Left cardiac atrium (tissue), 4 donors: ENCODE results near the gene DAP. TPM values are rescaled to one million over a fixed set of nuclear protein-coding genes. Genes with fewer than 3 reads are reported as not detected.
A peak's percentile ranks its signal among the peaks of the same experiment; 100 is the strongest.

Experiments
- ATAC-seq, 2 donors: fragments of 200-7000 bp; cut with Tn5 transposase; one replicate each; pipeline ENCODE4 v1.9.1; 2020; ENCODE audit warnings: mild to moderate bottlenecking in 2 of 2, moderate library complexity in 2 of 2
- DNase-seq: peaks from one replicate; pipeline ENCODE4 v3.0.0-alpha.2; 2020
- intact Hi-C, 2 donors: fragments of 100-400 bp; cut with DNase I; formaldehyde crosslinking; loops; one replicate each; pipeline versions ENCODE4 v1.14.1 to v1.15.1; 2022 to 2023
- total RNA-seq, 2 donors: library from RNA; stranded (reverse); fragmentation: NEBNext Ultra II Directional; extraction: Animal tissue kit (Norgen Biotek cat#: 25700); gene quantifications; one replicate each; pipeline ENCODE4 v1.2.1, GENCODE V29; 2021
- donor health status: DM: no; HTN: yes; CAD: no.
- donor health status: DM: no; HTN: yes; CAD: no; lungs with severe emphysema.
- donor health status: DM: yes; HTN: yes; CAD: no.
- donor health status: Dilated cardiomyopathy.

DAP gene
- total RNA-seq, 2 donors from 2014 or later, result 44.6 to 66.9 TPM

DNA sequence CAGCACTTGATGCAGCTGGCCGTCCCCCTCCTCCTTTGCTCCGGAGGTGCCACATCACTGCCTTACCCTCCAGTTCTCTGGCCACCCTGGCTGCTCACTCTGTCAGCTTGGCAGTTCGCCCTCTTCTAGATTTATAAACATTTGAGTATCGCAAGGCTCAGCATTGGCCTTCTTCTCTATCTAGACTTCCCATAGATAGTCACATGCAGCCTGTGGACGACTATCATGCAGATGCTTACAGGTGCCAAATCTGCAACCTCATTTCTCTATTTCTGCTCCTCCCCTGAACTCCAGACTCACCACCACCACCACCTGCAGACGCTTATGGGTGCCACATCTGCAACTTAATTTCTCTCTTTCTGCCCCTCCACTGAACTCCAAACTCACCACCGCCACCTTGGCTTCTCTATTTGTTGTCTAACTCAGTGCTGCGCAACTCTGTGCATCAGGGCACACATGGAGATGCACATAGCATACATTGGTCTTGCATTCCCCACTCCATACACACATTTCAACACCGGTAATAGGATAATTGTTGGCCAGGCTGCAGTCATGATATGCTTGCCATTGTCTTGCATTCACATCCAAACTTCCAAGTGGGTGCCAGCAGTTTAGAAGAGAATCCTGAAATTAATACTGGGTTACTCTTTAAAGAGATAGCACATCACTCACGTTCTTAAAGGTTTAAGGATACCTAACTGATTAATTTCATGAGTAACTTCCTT, 1.9 kb upstream of the DAP start:
- no peak for DNase-seq
- ATAC-seq, result no peak
- intact Hi-C loops, result no loop called here

DNA sequence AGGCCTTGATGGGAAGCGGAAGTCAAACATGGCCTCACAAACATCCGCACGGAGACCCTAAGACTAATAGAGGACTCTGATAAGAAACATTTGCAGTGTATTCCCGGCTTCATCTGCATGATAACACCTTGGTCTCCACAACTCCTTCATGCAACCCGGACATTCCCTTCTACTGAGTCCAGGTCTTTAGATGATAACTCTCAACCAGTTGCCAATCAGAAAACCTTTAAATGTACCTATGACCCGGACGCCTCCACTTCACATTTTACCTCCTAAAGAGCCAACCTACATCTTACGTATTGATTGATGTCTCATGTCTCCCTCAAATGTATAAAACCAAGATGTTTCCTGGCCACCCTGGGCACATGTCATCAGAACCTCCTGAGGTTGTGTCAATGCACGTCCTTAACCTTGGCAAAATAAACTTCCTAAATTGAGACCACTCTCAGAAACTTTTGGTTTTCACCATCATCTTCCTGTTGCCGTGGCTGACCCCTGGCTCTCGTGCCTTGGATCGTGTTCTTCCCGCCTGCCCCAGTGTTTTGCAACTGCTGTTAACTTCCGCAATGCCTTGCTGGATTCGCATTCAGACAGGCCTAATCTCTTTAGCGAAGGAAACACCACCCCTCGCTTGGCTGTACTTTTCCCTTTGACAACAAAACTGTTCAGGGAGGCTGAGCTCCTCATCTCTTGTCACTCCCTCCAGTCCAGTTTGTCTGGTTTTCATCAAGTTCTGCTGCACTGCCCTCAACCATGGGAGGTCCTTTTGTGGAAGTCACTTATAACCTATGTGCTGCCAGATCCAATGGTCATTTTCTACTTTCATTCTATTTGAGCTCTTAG, 1.1 kb upstream of the DAP start:
- DNase-seq (peak; percentile 76), ATAC-seq (peak in 1 of 2 donors; percentile 8)
- intact Hi-C loops, result no loop called here

DNA sequence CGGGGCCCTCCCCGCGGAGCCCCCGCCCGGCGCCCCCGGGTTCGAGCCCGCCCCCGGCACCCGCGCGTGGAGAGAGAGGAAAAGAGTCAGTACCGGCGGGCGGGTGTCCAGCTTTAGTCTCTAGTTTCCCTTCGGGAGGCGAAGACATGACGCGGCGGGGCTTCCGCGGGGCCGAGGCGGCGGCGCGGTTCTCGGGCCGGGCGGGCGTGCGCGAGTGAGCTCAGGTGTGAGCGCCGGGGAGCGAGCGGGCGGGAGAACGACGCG, 181 bp downstream of the DAP start:
- intact Hi-C loops, result no loop called here
- DNase-seq (no peak), ATAC-seq (no peak)

DNA sequence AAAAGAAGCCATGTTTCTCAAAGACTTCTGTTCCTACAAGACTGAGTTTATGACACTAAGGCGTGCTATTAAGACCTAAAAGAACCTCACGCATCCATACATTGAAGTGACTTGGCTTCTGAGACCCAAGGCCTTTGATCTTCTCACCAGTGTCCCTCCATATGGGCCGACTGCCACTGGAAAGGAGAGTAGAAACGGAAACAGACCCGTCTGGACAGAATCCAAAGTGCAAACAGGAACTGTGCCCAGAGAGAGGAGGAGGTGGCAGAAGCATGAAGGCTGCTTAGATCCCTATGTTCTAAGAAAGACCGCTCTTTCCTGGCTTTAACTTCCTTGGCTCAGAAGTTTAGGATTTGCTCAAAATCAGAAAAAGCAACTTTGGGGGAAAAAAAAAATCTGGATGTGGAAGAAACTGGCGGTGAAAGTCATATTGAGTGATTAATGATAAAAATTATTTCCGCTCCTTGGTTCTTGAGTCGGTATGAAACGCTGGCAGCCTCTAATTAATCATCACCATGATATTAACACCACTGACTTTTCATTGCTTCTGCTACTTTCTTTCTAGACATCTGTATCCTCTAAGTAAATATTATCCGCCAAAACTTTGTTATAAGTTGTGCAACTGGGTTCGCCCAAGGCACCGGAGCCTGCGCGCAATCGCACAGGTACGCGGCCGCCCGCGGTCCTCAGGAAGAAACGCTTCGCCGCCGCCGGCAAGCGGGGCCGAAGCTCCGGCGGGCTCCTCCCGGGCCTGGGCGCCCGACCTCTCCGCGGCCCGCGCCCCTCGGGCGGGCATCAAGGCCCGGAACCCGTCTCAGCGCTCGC, 726 bp downstream of the DAP start:
- intact Hi-C loops, result no loop called here
- no peak for DNase-seq

DNA sequence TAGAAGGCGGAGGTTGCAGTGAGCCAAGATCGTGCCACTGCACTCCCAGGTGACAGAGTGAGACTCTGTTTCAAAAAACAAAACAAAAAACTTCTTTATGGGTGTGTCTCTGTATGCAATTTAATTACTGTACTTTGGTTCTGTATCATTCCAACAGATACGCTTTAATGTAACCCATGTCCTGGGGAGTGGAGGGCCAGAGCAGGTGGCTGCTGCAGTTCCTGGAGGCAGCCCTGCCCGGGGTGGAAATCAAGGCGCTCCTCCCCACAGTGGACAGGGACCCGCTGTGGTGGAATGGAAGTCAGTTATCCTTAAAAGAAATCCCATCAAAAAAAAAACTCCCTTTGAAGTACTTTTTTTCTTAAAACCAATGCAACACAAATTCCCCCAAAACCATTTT, 1.9 kb downstream of the DAP start:
- DNase-seq (no peak), ATAC-seq (no peak)
- intact Hi-C loops, result loop anchor here in 1 of 2 donors (2.0 kb wide), 1 partner anchor 56 kb away; no protein-coding TSS in a partner anchor

More for the DNA sequence above, 726 bp downstream of the DAP start:
- peak; percentile 28 to 29 for ATAC-seq

DNA sequence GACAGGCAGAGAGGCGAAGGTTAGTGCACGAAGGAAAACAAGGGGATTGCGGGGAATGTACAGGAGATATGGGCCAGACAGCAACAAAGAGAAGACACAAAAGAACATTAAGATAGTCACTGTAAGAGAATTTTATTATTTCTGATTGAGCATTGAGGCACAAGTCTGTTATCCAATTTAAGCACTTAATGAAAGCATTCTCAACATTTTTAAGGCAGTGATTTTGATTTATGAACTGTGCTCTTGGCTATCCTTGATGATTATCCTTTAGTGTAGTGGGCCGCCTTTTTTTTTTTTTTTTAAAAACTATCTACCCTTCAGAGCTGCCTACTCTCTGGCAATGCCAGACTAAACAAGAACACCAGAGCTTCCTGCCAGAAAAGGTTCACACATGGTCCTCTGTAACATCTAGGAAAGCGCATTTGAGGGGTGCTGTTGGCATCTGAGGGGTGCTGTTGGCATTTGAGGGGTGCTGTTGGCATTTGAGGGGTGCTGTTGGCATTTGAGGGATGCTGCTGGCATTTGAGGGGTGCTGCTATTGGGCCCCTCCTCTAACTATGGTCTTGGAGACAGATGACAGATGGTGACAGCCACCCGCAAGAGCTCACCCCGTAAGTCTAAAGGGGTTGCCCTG, 3.0 kb downstream of the DAP start:
- ATAC-seq, result no peak
- intact Hi-C loops, result loop anchor here in 1 of 2 donors (2.0 kb wide), 1 partner anchor 55 kb away; no protein-coding TSS in a partner anchor
- no peak for DNase-seq

DNA sequence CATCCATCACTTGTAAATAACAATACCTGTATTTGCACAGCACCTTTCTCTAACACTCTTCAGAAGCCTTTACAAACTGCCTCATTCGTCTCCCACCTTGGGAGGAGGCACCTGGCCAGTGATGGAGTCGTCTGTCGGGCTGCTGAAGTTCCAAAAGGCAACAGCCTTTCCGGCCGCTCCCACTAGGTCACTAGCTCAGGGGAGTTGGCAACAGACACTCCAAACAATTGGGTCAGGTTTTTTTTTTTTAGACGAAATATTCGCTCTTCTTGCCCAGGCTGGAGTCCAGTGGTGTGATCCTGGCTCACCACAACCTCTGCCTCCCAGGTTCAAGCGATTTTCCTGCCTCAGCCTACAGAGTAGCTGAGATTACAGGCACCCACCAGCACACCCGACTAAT, 4.0 kb downstream of the DAP start:
- ATAC-seq, result no peak
- intact Hi-C loops, result no loop called here
- no peak for DNase-seq

DNA sequence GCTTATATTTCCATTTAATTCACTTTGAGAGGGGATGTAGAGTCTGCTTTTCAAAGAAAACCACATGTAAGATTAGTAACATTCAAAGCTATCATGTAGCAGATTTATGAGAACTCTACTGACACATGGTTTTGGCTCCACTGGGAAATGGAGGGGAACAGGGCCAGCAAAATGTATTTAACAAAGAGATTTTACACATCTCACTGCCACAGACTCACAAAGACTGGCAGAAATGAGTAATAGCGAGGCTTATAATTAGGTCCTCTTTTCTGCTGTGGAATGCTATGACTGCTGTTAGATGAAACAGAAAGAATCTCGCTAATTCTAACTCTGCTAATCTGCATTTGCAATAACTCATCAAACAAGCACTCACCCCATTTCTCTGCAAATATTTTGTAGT, 4.5 kb downstream of the DAP start:
- ATAC-seq, result no peak

DNA sequence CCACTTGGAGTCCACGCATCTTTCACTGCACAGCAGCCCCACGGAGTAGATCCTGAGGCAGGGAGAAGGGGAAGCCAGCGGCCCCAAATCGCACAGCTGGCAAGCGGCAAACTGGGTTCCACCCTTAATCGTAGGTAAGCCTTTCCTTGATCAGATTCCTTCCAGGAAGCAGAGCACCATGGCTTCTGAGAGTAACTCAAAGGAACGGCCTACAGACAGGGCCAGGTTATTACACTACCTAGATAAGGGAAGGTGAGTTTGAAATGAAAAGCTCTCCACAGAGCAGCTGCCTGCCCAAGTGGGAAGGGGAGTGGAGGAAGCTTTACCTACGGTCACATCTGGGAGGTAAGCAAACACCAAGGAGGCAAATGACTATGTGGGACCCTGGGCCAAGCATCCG, 7.9 kb downstream of the DAP start:
- intact Hi-C loops, result no loop called here
- DNase-seq, result no peak

More for the DNA sequence above, 4.5 kb downstream of the DAP start:
- no peak for DNase-seq
- intact Hi-C loops, result no loop called here

DNA sequence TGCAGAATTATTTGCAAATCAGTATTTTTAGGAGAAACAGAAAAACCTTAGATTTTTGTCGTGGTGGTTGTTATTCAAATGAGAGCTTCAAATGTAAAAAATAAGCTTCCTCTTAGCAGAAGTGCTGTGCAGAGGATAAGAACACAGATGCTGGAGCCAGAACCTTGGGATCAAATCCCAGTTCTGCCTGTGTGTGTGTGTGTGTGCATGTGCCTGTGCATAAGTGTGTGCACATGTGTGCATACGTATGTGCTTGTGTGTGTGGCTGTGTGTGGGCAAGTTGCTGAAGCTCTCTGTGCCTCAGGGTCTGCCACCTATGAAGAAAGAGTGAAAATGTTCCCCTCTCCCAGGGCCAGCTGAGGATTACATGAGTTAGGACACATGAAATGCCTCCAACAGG, 8.6 kb downstream of the DAP start:
- intact Hi-C loops, result no loop called here
- ATAC-seq (no peak), DNase-seq (no peak)

More for the DNA sequence above, 7.9 kb downstream of the DAP start:
- no peak for ATAC-seq

DNA sequence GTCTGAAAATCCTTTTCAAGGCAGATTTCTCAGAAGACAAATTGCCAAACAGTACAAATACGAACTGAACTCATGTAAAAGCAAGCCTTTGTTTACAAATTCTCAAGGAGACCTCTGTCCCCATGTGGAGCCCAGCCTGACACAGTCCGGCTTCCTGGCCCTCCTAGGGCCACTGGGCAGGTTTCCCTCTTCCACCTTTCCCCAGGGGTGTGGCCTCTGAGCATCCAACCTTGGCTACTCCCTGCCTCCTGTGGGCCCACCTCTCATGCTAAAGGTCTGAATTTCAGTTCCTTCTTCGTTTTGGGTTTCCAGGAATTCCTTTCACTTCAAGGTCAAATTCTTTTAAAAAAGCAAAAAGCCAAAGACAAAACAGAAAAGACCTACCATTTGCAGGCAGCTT, 10.1 kb downstream of the DAP start:
- no peak for DNase-seq
- intact Hi-C loops, result no loop called here

DNA sequence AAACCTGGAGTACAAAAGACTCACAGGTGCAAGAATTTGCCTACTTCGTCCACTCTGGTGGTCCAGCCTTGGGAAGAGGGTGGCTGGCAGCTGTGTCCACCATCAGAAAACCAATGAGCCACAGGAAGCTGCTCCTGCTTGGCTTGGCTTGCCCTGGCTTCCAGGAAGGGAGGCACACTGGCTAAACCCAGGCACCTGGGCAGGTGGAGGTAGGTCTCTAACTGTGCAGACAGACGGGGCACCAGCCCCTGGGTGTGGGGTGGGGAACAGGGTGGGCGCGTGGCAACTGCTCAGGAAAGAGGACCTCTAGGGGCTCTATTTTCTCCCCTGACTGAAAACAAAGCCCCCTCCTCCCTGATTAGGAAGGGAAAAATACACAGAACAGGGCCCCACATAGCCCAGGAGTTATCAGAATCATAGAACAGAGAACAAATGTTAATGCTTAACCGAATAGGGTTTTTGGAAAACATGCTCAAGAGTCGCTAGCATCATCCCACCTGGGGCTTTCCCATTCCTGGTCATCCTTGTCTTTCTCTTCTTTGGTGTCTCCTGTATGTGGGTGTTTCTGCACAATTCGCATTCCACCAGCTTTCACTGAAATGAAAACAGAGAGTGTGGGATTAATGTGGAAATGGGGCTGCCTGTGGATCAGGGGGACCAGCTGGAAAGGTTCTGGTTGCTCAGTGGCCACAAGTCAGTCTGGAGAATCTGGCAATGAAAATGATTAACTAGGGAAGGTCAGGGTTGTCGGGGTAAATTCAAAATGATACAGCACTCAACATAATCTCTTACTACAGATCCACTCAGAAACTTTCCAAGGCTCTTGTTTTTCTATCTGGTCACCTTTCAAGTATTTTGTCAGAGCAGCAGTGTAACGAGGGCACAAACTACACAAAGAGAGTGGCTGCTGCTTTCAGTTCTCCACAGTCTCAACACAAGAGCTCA, 13.1 kb downstream of the DAP start:
- intact Hi-C loops, result no loop called here
- DNase-seq (no peak), ATAC-seq (no peak)

More for the DNA sequence above, 10.1 kb downstream of the DAP start:
- ATAC-seq, result no peak

DNA sequence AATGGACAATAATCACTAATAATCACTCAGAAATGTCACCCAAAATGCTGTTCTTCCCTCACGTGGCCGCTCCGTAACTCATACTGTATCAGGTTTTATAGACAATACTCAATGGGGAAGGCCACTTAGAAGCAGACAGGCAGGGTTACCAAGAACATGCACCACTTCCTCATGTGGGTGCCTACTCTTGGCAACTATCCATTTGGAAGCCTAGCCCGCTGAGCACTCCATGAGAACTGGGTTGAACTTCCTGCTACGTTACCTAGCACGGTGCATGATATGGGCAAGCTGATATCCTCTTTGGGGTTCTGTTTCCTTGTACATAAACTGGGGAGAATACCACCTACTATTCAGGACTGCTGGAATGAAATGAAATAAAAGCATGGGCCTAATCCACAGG, 14.3 kb downstream of the DAP start:
- peak; percentile 54 to 60 for ATAC-seq
- DNase-seq, result no peak
- intact Hi-C loops, result no loop called here

DNA sequence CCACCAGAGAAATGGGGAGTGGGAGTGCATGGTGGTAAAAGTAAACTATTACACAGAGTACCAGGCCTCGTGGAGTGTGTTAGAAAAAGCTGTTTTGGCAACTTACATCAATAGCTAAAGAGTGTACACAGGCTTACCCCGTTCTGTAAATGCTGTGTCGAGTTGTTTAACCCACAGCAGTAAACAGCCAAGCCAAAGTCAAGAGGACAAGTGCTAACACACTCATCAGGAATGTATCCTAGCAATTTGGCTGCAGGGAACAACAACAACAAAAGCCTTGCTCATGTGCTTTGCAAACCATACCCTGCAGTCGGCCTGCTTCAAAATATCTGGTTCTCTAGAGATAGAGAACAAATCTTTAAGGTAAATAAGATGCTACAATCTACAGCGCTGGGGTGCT, 15.9 kb downstream of the DAP start:
- intact Hi-C loops, result no loop called here
- DNase-seq (no peak), ATAC-seq (peak in 1 of 2 donors; percentile 69)

DNA sequence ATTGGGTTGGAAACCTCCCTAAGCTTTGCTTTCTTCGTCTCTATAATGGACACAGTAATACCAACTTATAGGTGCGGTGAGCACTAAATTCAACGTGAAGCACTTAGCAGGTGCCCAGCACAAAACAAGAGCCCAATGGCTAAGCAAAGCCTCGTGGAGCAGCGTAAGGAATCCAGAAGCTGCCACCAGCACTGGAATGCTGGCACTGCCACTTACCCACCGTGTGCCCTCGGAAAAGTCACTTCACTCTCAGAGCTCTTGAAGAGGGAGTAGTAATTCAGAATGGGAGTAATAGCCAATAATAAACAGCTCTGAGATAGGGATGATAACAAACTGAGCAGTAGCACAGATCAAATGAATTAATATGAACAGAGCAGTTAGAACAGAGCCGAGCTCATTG, 16.4 kb downstream of the DAP start:
- ATAC-seq (peak; percentile 7 to 39), DNase-seq (no peak)
- intact Hi-C loops, result no loop called here

DNA sequence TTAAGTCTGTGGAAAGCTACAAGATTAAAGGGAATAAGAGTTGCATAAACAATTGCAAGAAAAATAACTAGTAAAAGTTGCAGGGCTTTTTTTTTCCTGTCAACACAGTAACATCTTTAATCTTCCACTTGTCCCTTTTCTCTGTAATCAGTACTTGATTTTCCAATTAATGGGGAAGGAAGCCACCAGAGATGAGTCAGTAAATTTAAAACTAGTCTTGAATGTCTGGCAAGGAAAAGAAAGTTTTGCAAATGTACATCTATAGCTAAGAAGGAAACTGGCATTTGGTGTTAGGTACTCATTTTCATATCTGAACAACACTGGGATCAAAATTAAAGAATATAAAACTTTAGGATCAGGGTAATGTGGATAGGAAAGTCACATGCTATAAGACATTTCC, 17.1 kb downstream of the DAP start:
- DNase-seq (no peak), ATAC-seq (no peak)
- intact Hi-C loops, result no loop called here

DNA sequence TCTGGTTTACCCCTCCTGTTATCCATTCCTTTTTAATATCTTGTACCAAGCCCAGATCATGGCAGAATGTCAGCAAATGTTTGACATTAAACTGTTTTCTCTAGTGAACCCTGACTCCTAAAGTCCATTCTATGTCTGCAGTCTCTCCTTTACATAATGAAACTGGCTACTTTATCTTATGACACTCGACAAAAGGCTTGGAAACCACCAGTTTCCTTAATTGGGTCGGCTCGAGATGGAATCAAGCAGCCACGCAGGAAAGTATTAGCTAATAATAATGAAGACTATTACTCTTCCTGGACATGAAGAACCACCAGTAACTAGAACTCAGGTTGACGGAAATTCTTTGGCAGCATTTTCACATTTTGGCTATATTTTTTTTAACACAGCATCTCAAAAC, 17.5 kb downstream of the DAP start:
- intact Hi-C loops, result no loop called here
- no peak for ATAC-seq
- no peak for DNase-seq

DNA sequence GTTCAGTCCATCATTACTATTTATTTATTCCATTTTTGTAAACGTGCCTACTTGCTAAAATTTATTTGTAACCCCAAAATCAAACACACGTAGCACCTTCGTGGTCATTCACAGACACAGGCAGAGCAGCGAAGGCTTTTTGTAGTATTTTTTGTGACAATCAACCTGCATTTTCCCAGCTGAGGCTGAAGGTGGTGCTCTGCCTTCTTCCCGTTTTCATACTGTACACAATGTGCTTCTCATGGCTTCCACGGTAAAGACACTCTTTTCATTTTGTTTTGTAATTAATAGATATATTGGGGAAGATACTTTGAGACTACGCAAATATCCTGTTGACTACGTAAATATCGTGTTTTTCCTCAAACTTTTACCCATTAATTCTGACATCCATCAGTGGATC, 19.4 kb downstream of the DAP start:
- no peak for ATAC-seq
- intact Hi-C loops, result no loop called here
- no peak for DNase-seq
